HepG2 (cell line): ENCODE measurements around the gene PPA1. TPM values are rescaled to one million over a fixed set of nuclear protein-coding genes. Genes with fewer than 3 reads are reported as not detected.

Experiments used
- AKAP8 ChIP-seq: sonication (generic); formaldehyde crosslinking; IDR thresholded peaks from 2 replicates; pipeline ENCODE4 v1.5.1; 2020; ENCODE audit warnings: mild to moderate bottlenecking, missing genetic modification reagents
- ASH2L ChIP-seq: fragments of 300-600, 200-600 bp; sonication (generic); IDR thresholded peaks from 2 replicates; pipeline ENCODE4 v1.7.0; 2017; ENCODE audit warnings: low read depth, mild to moderate bottlenecking, moderate library complexity, mixed read lengths, low read length; ENCODE audit not compliant: insufficient read length
- ELF3 ChIP-seq: IDR thresholded peaks from 2 replicates; pipeline ENCODE4 v1.6.1; 2016; ENCODE audit warnings: missing genetic modification reagents, missing compliant biosample characterization
- FOSL2 ChIP-seq: sonication (generic); formaldehyde crosslinking; IDR thresholded peaks from 2 replicates; pipeline ENCODE4 v1.4.0; 2020; ENCODE audit warnings: missing genetic modification reagents
- HOXA3 ChIP-seq: sonication (generic); formaldehyde crosslinking; IDR thresholded peaks from 2 replicates; pipeline ENCODE4 v1.5.0; 2020; ENCODE audit warnings: missing genetic modification reagents
- MIER3 ChIP-seq: IDR thresholded peaks from 2 replicates; pipeline ENCODE4 v1.6.1; 2016; ENCODE audit warnings: missing compliant biosample characterization, borderline replicate concordance
- NFATC3 ChIP-seq: sonication (generic); formaldehyde crosslinking; IDR thresholded peaks from 2 replicates; pipeline ENCODE4 v1.5.1; 2020; ENCODE audit warnings: mild to moderate bottlenecking, missing genetic modification reagents
- SP1 ChIP-seq, 2 experiments: fragments of 450-650 bp in 1 of 2; sonication (generic) in 1 of 2; formaldehyde crosslinking in 1 of 2; IDR thresholded peaks; 2 replicates each; pipeline versions ENCODE4 v1.4.0 to v1.6.1; 2016 to 2020; ENCODE audit warnings: missing genetic modification reagents in 1 of 2
- TBX3 ChIP-seq: fragments of 450-650 bp; IDR thresholded peaks from 2 replicates; pipeline ENCODE4 v1.6.1; 2017; ENCODE audit warnings: antibody characterized with exemption, mild to moderate bottlenecking, inconsistent platforms, borderline replicate concordance
- ZBTB42 ChIP-seq: sonication (generic); formaldehyde crosslinking; IDR thresholded peaks from 2 replicates; pipeline ENCODE4 v1.5.0; 2020; ENCODE audit warnings: mild to moderate bottlenecking, missing genetic modification reagents
- ZNF460 ChIP-seq: sonication (generic); formaldehyde crosslinking; IDR thresholded peaks from 2 replicates; pipeline ENCODE4 v1.5.1; 2020; ENCODE audit warnings: missing genetic modification reagents, mild to moderate bottlenecking, borderline replicate concordance
- ZNF510 ChIP-seq: sonication (generic); formaldehyde crosslinking; IDR thresholded peaks from 2 replicates; pipeline ENCODE4 v1.4.0; 2020; ENCODE audit warnings: low read depth, mild to moderate bottlenecking, missing genetic modification reagents
- ZNF816 ChIP-seq: sonication (generic); formaldehyde crosslinking; IDR thresholded peaks from 2 replicates; pipeline ENCODE4 v1.8.0; 2022; ENCODE audit warnings: missing genetic modification reagents, mild to moderate bottlenecking, borderline replicate concordance
- polyA plus RNA-seq, 8 experiments: library from polyadenylated mRNA; depleted of rRNA in 3 of 8; stranded (reverse) in 7 of 8; unstranded in 1 of 8; fragments of >200 nt; fragmentation: Illumina TruSeq in 4 of 8; extraction: Trizol in 4 of 8; gene quantifications; 2 replicates each; pipeline versions ENCODE4 v1.2.1 to v1.2.3, GENCODE V29; 2011 to 2016; ENCODE audit warnings: low read depth in 4 of 8, missing spikeins in 1 of 8, mixed read lengths in 1 of 8; ENCODE audit not compliant: insufficient read depth in 1 of 8
- total RNA-seq, 5 experiments: library from RNA; depleted of rRNA; stranded (reverse); fragments of >200 nt; fragmentation: Illumina TruSeq; extraction: Trizol; gene quantifications; 2 replicates each; pipeline ENCODE4 v1.2.3, GENCODE V29; 2016; ENCODE audit warnings: low read depth in 1 of 5
- TF ChIP-seq, protein P1 (sequence below): sonication (generic); formaldehyde crosslinking; IDR thresholded peaks from 2 replicates; pipeline ENCODE4 v1.4.0; 2020; ENCODE audit warnings: missing genetic modification reagents
- TF ChIP-seq, protein P2 (sequence below): sonication (generic); formaldehyde crosslinking; IDR thresholded peaks from 2 replicates; pipeline ENCODE4 v1.4.0; 2020; ENCODE audit warnings: missing genetic modification reagents
- TF ChIP-seq, protein P3 (sequence below): sonication (generic); formaldehyde crosslinking; IDR thresholded peaks from 2 replicates; pipeline ENCODE4 v1.4.0; 2020; ENCODE audit warnings: low read depth, mild to moderate bottlenecking, missing genetic modification reagents
- TF ChIP-seq, protein P4 (sequence below): IDR thresholded peaks from 2 replicates; pipeline ENCODE4 v1.6.1; 2016; ENCODE audit warnings: low read depth, borderline replicate concordance
- TF ChIP-seq, protein P5 (sequence below), 2 experiments: sonication (generic) in 1 of 2; formaldehyde crosslinking in 1 of 2; IDR thresholded peaks; 2 replicates each; pipeline versions ENCODE4 v1.4.0 to v1.6.1; 2018 to 2020; ENCODE audit warnings: missing genetic modification reagents in 2 of 2, borderline replicate concordance in 1 of 2, low read depth in 1 of 2, mild to moderate bottlenecking in 1 of 2, missing biosample characterization in 1 of 2

PPA1 gene
- total and polyA plus RNA-seq, 2 of the 13 experiments (the other 11 are each of a cell fraction or from before 2014, with no cell fraction given), result 136 to 250 TPM

DNA sequence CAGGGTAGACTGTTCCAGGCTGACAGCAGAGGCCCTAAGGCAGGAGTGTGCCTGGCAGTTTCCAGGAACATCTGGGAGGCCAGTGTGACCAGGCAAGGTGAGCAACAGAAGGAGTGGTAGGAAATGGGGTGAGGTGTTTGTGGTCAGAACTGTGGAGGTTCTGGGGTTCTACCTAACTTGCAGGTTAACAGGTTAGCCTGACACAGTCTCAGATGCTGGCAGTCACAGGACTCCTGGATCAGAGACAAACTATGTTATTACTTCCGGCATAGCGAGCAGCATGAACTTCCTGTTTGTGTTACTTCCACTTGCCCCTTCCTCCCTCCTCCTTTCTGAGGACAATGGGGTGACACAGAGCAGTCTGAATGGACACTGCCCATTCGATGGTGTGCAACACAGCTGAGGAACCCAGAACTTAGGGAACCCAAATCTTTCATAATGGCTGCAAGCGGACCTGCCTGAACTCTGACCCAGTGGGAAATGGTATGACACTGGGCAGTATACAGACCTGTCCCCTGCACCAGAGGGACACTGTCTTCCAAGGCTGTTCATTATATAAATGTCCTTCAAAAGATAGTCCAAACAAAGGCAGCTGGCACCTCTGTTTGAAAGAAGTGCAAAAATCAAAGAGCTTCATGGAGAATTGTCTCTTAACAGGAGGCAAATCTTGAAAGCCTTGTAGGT lies 59.0 kb downstream of the PPA1 start (continued):
- TF ChIP-seq, protein P1, sequence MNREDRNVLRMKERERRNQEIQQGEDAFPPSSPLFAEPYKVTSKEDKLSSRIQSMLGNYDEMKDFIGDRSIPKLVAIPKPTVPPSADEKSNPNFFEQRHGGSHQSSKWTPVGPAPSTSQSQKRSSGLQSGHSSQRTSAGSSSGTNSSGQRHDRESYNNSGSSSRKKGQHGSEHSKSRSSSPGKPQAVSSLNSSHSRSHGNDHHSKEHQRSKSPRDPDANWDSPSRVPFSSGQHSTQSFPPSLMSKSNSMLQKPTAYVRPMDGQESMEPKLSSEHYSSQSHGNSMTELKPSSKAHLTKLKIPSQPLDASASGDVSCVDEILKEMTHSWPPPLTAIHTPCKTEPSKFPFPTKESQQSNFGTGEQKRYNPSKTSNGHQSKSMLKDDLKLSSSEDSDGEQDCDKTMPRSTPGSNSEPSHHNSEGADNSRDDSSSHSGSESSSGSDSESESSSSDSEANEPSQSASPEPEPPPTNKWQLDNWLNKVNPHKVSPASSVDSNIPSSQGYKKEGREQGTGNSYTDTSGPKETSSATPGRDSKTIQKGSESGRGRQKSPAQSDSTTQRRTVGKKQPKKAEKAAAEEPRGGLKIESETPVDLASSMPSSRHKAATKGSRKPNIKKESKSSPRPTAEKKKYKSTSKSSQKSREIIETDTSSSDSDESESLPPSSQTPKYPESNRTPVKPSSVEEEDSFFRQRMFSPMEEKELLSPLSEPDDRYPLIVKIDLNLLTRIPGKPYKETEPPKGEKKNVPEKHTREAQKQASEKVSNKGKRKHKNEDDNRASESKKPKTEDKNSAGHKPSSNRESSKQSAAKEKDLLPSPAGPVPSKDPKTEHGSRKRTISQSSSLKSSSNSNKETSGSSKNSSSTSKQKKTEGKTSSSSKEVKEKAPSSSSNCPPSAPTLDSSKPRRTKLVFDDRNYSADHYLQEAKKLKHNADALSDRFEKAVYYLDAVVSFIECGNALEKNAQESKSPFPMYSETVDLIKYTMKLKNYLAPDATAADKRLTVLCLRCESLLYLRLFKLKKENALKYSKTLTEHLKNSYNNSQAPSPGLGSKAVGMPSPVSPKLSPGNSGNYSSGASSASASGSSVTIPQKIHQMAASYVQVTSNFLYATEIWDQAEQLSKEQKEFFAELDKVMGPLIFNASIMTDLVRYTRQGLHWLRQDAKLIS (CRISPR knock-in tag), result no peak
- no peak for TF ChIP-seq TBX3
- peak; percentile 40; the same call in 1 of the 2 replicates for TF ChIP-seq MIER3
- no peak for TF ChIP-seq ZBTB42 (CRISPR knock-in tag)
- TF ChIP-seq, protein P2, sequence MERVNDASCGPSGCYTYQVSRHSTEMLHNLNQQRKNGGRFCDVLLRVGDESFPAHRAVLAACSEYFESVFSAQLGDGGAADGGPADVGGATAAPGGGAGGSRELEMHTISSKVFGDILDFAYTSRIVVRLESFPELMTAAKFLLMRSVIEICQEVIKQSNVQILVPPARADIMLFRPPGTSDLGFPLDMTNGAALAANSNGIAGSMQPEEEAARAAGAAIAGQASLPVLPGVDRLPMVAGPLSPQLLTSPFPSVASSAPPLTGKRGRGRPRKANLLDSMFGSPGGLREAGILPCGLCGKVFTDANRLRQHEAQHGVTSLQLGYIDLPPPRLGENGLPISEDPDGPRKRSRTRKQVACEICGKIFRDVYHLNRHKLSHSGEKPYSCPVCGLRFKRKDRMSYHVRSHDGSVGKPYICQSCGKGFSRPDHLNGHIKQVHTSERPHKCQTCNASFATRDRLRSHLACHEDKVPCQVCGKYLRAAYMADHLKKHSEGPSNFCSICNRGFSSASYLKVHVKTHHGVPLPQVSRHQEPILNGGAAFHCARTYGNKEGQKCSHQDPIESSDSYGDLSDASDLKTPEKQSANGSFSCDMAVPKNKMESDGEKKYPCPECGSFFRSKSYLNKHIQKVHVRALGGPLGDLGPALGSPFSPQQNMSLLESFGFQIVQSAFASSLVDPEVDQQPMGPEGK (CRISPR knock-in tag), result no peak
- TF ChIP-seq ELF3, result peak; percentile 91; the same call in 1 of the 2 replicates
- TF ChIP-seq AKAP8, result no peak
- no peak for TF ChIP-seq SP1 (IDR thresholded peaks at IDR 0.05)
- TF ChIP-seq SP1 (CRISPR knock-in tag; IDR thresholded peaks at IDR 0.05), result 0 out of 2 replicates have a peak, but pooled peaks have one; percentile 33
- TF ChIP-seq, protein P3, sequence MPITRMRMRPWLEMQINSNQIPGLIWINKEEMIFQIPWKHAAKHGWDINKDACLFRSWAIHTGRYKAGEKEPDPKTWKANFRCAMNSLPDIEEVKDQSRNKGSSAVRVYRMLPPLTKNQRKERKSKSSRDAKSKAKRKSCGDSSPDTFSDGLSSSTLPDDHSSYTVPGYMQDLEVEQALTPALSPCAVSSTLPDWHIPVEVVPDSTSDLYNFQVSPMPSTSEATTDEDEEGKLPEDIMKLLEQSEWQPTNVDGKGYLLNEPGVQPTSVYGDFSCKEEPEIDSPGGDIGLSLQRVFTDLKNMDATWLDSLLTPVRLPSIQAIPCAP (CRISPR knock-in tag), result 0 out of 2 replicates have a peak, but pooled peaks have one; percentile 79
- peak; percentile 56 for TF ChIP-seq ASH2L
- TF ChIP-seq HOXA3 (CRISPR knock-in tag), result peak; percentile 39; the same call in 1 of the 2 replicates
- TF ChIP-seq, protein P4, sequence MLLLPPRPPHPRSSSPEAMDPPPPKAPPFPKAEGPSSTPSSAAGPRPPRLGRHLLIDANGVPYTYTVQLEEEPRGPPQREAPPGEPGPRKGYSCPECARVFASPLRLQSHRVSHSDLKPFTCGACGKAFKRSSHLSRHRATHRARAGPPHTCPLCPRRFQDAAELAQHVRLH, result peak; percentile 45; the same call in 1 of the 2 replicates
- no peak for TF ChIP-seq ZNF816
- 0 out of 2 replicates have a peak, but pooled peaks have one; percentile 21 for TF ChIP-seq ZNF510 (CRISPR knock-in tag)
- no peak for TF ChIP-seq NFATC3 (CRISPR knock-in tag)
- TF ChIP-seq, protein P5, sequence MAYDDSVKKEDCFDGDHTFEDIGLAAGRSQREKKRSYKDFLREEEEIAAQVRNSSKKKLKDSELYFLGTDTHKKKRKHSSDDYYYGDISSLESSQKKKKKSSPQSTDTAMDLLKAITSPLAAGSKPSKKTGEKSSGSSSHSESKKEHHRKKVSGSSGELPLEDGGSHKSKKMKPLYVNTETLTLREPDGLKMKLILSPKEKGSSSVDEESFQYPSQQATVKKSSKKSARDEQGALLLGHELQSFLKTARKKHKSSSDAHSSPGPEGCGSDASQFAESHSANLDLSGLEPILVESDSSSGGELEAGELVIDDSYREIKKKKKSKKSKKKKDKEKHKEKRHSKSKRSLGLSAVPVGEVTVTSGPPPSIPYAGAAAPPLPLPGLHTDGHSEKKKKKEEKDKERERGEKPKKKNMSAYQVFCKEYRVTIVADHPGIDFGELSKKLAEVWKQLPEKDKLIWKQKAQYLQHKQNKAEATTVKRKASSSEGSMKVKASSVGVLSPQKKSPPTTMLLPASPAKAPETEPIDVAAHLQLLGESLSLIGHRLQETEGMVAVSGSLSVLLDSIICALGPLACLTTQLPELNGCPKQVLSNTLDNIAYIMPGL (CRISPR knock-in tag; IDR thresholded peaks at IDR 0.05; ENCODE audit: borderline replicate concordance in 1 of 2, low read depth in 1 of 2), result no peak
- TF ChIP-seq FOSL2, result peak; percentile 24; the same call in 1 of the 2 replicates
- no peak for TF ChIP-seq ZNF460
